Skin epidermis (tissue), 12 donors: ENCODE data around the gene RARB.
A peak's percentile ranks its signal among the peaks of the same experiment; 100 is the strongest.

Experiments used
- H3K27ac ChIP-seq, 21 experiments: fragments of 200-600 bp; sonication (generic) in 11 of 21; one replicate each; pipeline ENCODE4 v1.5.0; 2020; ENCODE audit warnings: mild to moderate bottlenecking in 3 of 21, inconsistent platforms in 2 of 21, moderate library complexity in 2 of 21
- H3K4me3 ChIP-seq, 7 experiments: fragments of 200-600 bp; sonication (generic) in 2 of 7; one replicate each; pipeline ENCODE4 v1.5.0; 2020; ENCODE audit warnings: inconsistent platforms in 2 of 7, mild to moderate bottlenecking in 2 of 7, moderate library complexity in 1 of 7

RARB gene

DNA sequence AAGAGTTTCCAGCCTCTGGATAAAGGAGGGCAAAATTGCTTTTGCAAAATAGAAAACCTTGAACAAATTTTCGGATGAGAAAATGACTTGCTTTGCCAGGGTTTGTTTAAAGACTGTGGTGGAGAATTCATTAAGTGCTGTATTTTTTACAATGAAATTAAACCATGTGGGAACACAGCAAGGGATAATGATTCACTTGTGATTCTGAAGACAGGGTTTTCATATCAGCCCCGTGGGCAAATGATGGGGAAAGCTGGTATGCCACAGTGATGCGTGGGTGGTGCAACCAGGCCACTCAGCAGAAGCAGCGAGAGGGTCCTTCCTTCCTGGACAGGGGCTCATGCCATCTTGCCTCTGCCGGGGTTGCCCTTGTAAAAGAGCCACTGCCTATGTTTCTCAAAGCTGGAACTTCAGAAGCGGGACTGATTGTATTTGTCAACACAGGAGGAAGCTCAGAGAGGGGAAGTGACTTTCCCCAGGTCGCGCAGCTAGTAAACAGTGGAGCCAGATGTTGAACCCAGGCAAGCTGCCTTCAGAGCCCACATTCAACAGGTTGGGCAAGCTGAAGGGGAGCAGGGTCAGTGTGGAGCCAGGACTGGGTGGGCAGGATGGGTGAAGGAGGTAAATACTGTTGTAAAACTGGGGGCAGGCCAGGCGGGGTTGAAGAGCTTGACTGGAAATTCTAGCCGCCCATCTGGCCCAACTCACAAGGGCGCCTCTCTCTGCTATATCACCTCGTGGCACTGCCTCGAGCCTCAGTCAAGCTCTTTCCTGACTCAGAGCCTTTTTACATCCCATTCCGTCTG, 157.5 kb downstream of the RARB start:
- no peak overlapping the region for H3K4me3 ChIP-seq
- no peak overlapping the region for H3K27ac ChIP-seq

DNA sequence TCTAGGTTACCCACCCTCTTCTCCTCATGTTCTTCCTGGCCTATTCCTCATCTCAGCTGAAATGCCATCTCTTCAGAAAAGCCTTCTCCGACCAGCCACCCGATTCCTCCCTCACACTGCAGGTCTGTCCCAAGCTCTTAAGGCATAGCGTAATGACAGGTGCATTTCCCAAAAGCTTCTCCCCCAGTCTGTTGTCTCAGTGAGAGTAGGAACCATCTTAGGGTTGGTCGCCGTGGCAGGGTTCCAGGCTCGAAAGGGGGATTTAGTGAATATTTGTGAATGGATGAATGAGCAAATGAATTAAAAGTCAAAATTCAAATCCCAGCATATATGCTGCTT, 158.1 kb downstream of the RARB start:
- no peak overlapping the region for H3K4me3 ChIP-seq
- no peak overlapping the region for H3K27ac ChIP-seq

DNA sequence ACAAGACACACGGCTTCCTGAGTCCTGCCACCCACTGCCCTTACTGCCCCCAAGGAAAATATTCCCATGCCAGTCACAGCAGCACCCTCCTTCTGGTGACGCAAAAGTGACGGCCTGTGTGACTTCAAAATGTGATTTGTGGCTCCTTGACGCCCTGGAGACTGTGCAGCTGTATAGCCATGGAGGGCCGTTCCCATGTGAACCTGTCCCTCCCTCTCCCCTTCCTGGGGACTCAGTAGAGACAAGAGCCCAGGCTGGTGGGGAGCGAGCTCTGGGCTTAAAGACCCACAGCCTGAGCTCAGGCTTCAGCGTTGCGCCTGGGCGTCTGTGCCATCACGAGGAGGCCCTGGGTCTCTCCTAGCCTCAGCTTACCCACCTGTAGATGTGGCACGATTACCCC, 158.5 kb downstream of the RARB start:
- Histone ChIP-seq H3K4me3 (no peak overlapping the region), H3K27ac (no peak overlapping the region)

DNA sequence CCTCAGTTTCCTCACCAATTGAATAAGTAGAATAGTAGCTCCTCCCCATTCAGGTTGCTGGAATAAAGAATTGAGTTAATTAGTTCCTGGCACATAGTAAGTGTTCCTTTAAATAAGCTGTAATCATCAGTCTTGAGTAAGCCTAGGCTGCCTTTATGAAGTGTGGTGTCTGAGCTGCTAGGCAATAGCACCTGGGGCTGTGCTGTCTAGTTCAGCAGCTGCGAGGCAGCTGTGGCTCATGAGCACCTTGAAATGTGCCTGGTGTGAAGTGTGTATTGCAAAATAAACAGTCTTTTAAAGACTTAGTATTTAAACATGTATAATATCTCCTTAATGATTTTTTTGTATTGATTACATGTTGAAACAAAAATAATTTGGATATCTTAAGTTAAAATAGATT, 159.0 kb downstream of the RARB start:
- H3K4me3 ChIP-seq = no peak overlapping the region
- no peak overlapping the region for H3K27ac ChIP-seq

DNA sequence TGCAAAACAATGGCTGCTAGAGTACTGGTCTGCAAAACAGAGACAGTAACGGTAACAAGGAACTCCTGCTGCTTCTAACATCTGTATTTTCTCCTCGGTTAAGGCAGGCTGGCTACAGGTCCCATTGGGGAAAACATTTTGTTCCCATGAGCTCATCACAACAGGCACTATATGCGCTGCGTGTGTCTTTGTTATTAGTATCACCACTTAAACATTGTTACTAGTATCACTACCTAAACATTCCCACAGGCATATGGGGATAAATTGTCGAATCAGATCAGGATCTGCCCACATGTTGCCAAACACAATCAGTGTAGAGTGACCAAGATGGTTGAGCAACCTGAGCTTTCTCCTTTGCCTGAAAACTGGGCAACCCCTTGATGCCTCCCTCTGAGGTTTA, 159.5 kb downstream of the RARB start:
- no peak overlapping the region for H3K27ac ChIP-seq
- no peak overlapping the region for H3K4me3 ChIP-seq

DNA sequence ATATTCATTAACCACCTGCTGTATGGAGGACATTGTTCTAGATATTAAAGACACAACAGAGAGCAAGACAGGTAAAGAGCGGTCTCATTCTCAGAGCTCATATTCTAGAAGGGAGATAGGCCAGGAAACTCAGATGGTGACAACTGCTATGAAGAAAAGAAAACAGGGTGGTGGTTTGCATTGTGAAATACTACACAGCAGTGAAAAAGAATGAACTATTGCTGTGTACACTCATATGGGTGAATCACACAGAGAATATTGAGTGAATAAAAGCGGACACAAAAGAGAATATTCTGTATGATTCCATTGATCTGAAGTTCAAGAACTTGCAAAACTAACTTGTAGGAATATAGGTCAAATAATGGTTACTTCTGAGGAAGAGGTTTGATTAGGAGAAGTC, 159.9 kb downstream of the RARB start:
- Histone ChIP-seq H3K27ac (no peak overlapping the region), H3K4me3 (no peak overlapping the region)

DNA sequence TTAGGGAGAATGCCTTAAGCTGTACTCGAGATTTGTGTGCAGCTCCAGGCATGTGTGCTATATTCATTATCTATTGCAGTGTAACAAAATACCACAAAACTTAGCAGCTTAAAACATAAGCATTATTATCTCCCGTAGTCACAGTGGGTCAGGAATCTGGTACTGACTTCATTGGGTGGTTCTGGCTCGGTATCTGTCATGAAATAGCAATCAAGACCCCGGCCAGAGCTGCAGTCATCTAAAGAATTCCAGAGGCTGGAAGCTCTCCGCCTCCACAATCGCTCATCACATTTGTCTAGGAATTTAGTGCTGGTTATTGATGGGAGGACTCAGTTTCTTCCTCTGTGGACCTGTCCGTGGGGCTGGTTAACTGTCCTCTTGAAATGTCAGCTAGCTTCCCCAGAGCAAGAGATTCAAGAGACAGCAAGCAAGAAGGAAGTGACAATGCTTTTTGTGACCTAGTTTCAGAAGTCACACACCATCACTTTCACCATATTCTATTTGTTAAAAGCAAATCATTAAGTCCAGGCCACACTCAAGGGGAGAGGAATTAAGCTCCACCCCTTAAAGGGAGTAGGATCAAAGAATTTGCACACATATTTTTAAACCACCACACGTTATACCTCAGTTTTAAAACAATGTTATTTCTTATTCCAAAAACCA, 160.5 kb downstream of the RARB start:
- no peak overlapping the region for H3K27ac ChIP-seq

DNA sequence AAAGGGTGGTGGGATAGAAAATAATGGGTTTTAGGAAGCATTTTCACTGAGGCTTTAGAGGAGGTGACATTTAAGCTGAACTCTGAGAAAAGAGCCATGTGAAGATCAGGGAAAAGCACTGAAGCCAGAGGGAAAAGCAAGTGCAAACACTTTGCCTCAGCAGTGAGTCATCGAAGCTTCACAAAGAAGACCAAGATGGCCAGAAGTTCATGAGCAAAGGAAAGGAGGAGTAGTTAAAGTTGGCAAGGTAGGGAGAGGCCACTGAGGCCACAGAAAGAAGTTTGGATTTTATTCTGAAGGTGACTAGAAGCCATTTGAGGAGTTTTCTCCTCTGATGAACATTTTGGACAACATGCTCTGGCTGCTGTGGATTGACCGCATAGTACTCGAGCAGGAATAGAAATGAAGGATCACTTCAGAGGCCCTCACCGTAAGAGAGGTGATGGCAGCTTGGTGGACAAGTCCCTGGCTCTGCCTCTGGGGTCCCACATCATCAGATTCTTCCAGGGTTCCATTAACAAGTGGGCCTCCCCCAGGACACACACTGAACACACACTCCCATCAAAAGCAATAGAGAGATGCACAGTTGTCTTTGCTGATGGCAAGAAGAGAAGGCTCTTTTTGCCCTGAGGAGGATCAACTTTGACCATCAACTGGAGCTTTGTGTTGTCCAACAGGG, 161.2 kb downstream of the RARB start:
- no peak overlapping the region for H3K27ac ChIP-seq

More for the DNA sequence above, 160.5 kb downstream of the RARB start:
- no peak overlapping the region for H3K4me3 ChIP-seq

DNA sequence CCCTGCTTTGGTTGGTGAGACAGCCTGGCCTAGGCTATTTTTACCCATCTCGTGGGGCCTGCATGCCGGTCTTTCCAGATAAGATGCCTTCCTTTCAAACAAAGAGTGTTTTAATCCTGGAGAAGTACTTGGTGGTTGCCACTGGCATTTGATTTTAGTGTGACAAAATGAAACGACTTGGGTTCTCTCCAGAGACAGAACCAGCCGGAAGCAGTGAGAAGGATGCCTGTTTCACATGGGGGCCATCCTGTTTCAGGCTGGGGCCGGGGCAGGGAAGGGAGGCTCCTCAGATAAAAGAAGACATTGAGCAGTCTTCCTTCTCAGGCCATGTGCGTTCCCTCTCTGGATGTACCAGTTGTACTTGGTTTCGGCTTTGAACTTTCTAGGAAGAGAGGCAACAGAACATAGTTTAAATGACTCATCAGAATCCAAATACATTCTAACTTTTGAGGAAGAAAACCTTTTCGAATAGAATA, 161.8 kb downstream of the RARB start:
- Histone ChIP-seq H3K4me3 (no peak overlapping the region), H3K27ac (no peak overlapping the region)

More for the DNA sequence above, 161.2 kb downstream of the RARB start:
- H3K4me3 ChIP-seq = no peak overlapping the region

DNA sequence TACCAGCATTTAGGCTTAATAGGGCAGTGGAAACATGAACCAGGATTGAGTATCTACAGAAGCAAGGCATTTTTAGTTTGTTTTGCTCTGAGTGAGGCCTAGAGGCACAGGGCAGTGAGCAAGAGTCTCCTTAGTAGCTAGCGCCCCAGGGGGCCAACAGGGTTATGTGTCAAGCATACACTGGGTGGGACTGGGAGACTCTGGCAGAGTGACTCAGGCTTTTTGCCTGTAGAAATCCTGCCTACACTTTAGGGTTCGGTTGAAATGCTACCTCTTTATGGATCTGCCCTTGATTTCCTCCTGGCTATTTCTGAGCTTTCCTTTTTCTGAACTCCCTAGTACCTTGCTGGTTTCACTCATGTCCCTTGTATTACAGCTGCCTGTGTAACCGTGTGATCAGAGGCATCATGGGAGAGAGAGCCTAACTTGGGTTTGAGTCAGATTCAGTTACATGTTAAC, 164.5 kb downstream of the RARB start:
- no peak overlapping the region for H3K4me3 ChIP-seq
- H3K27ac ChIP-seq = peak overlapping the region in 2 of 21 experiments; percentile 2 to 10

DNA sequence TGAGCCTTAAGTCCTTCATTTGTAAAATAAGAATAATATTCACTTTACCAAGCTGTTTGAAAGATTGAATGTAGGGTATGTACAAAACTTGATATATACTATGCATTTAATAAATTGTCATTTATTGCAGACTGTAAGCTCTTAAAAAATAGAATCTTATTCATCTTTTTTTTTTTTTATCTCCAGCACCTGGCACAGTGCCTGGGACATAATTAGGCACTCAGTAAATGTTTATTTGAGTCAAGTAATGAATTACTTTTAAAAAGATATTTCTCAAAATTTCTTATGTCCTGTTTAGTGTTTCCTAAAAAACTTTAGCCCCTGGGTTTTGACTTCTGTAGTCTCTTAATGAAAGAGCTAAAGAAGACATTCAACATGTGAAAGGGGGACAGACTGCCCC, 164.9 kb downstream of the RARB start:
- Histone ChIP-seq H3K4me3 (no peak overlapping the region), H3K27ac (no peak overlapping the region)

DNA sequence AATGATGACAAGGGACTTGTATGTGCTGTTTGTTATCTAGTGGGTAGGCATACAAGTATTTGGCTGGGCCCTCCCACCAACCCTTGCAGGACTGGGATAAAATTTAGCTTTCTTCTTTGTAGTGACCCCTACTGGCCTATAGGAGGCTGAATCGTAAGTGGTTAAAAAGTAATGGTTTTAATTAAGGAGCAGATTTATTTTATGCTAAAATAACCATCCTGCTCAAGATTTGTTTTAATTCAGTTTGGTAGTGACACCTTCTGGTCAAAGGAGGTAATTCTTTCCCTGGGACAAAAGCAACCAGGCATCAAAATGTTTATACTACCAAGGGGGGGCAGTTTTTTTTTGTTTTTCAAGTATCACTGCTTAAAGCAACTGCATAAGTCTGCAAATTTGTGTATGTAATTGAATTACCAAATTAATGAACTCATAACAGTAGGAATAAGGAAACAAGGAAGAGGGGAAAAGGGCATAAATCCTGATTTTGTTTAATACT, 166.0 kb downstream of the RARB start:
- no peak overlapping the region for H3K27ac ChIP-seq
- no peak overlapping the region for H3K4me3 ChIP-seq

DNA sequence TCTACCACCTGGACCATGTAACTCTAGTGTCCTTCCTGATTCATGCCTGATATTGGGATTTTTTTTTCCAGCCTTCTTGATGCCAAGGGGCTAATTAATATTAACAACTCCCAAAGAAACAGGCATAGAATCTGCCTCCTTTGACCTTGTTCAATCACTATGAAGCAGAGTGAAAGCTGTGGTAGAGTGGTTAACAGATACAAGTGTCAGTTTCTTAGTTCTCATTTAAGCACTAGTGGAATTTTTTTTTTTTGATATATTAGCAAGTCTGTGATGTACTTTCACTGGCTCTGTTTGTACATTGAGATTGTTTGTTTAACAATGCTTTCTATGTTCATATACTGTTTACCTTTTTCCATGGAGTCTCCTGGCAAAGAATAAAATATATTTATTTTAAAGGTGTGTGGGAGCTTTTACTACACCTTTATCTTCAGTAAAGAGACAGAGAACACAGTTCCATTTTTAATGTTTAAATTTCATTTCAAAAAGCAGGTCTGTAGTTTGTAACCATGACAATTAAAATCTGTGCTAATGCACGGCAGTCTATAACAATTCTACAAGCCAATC, 169.6 kb downstream of the RARB start:
- H3K27ac ChIP-seq = no peak overlapping the region
- H3K4me3 ChIP-seq = no peak overlapping the region

DNA sequence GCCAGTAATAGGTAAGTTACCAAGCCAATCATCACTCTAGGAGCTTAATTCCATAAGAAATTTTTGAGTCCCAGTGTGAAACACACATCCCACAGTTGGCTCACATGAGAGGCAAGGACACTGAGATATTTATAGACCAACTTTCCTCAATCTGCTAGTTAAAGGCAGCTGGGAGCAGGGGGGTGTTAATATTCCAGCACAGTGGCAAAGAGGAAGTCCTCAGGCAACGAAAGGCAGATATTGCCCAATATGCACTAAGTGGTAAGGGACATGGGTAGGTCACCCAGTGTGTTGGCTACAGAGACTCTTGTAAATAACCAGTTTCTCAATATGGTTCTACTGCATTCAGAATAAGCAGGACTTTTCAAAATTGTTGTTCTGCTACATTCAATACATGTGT, 175.6 kb downstream of the RARB start:
- no peak overlapping the region for H3K27ac ChIP-seq
- no peak overlapping the region for H3K4me3 ChIP-seq

DNA sequence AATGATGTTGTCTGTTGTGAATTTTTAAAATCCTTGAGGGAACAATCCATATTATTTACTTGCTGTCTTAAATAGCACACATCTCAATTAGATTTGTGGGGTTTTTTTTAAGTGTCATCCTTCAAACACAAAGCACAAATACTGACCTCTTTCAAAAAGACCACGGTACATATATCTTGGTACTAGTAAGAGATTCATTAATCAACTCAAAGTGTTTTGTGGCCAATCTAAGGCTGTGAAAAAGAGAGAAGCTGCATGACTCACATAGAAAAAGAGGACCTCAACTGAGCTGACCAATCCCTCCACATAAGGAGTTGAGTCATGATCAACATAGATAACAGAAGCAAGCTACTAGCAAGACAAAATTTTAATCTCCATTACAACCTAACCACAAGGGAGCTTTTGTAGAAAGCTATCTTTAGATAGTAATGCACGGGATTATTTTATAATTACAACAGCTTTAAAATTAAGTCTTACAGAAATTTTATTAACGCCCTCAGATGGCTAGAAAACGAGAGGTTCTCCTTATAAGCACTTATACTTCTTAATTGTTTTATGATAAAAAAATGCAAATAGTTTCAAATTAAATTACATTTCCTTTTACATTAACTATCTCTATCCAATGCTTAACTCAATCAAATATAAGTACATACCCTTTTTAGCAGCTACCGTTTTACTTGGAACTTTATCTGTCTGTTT, 176.2 kb downstream of the RARB start:
- no peak overlapping the region for H3K4me3 ChIP-seq
- no peak overlapping the region for H3K27ac ChIP-seq

DNA sequence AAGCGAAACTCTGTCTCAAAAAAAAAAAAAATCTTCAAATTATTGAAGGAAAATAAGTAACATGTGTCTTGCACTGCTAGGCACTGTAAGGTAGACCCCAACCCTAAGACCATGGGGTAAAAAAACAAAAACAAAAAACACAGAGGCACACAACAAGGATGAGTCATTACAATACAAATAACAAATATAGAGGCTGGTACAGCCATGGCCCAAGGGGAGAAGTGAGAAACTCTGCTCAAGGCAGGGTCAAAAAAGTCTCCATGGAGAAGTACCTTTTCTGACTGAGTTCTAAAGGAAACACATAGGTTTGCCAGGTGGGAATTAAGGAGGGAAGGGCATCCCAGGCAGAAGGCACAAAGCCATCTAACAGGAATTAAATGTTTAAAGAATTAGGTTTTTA, 182.1 kb downstream of the RARB start:
- no peak overlapping the region for H3K27ac ChIP-seq
- H3K4me3 ChIP-seq = no peak overlapping the region

DNA sequence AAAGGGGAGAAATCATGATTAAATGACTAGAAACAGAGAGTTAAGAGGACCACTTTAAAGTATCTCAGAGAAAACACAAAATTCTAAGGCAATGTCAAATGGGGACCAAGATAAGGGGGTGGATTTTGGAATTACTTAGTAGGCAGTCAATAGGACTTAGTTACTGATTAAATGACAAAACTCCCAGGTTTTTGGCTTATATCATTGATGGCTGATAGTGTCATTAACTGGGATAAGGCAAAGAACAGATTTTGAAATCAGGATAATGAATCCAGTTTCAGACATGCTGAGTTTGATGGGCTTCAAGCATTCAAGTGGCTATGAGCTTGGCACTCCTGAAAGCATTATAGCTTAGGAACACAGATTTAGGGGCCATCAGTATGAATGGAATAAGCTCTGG, 182.7 kb downstream of the RARB start:
- H3K27ac ChIP-seq = no peak overlapping the region
- H3K4me3 ChIP-seq = no peak overlapping the region

DNA sequence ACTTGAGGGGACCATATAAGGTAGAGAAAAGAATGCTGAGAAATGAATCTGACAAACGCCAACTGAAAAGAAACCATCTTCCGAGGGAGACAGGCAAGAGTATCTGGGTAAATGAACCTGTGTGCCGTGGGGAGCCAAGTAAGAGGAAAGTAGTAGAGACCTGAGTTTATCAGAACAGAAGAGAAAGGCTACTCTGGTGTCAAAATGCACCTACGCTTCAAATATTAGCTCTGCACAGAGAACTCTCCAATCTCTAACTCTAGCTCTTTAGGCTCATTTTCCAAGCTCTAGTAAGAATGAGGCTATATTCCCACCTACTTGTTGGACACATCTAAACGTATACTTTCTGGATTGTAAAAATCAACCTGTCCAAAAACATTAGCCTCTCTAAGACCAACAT, 183.1 kb downstream of the RARB start:
- Histone ChIP-seq H3K27ac (no peak overlapping the region), H3K4me3 (no peak overlapping the region)

DNA sequence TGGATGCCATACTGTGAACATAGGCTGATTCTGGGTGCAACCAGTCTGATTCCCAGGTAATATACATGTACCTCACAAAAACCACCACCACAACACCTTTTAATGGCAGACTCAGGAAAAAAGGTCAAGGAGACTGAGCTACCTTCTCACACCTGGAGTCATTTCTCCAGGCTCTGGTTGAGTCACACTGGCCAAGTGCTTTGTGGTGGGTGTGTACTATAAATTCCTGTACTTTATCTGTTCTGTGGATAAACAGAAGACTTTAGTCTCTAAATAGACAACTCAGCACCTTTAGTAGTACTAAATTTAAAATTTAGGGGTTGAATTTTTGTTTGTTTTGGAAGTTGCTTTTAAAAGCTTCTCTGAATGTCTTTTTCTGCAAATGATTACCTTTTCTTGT, 190.0 kb downstream of the RARB start:
- Histone ChIP-seq H3K27ac (no peak overlapping the region), H3K4me3 (no peak overlapping the region)

DNA sequence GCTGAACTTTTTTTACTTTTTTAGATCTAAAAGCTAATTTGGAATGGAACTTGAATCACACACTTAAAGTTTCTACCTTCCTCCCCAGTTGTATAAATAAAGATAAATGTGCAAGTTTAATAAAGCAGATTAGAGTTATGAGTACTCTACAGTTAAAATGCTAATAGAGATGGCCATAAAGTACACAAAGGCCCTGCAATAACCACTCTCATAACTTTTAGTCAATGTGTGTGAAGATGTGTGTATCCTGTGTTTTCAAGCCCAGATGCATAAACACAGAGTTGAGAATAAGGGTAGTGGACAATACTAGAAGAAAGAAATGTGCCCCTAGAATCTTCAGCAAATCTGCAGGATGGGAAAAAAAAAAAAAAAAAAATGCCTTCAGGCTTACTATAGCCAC, 191.3 kb downstream of the RARB start:
- no peak overlapping the region for H3K4me3 ChIP-seq
- no peak overlapping the region for H3K27ac ChIP-seq
